SK-N-SH (cell line): ENCODE results near the gene TUBGCP3. TPM values are rescaled to one million over a fixed set of nuclear protein-coding genes. Genes with fewer than 3 reads are reported as not detected.

Source experiments
- CTCF ChIA-PET: fragments of 300-600, 350-600 bp; formaldehyde crosslinking; extraction: SDS; loops from one replicate; lab custom pipeline; 2021; lab: Yijun Ruan, JAX
- POLR2A ChIA-PET: fragments of 350-600 bp; sonication (Branson Sonifier 250); formaldehyde crosslinking; extraction: SDS; loops from one replicate; lab custom pipeline; 2020; ENCODE audit warnings: antibody characterized with exemption, inconsistent platforms; lab: Yijun Ruan, JAX
- DNase-seq: peaks from one replicate; pipeline ENCODE4 v3.0.0; 2012
- H2AFZ ChIP-seq: fragments of 200-600 bp; sonication (generic); 2 replicates; pipeline ENCODE4 v1.8.1; 2016; ENCODE audit warnings: antibody characterized with exemption, mild to moderate bottlenecking, low read depth
- H3F3A ChIP-seq: fragments of 200-600 bp; sonication (generic); replicated peaks from 2 replicates; pipeline ENCODE3; 2016; ENCODE audit warnings: antibody characterized with exemption, mild to moderate bottlenecking; ENCODE audit not compliant: insufficient read depth
- H3K27ac ChIP-seq, 2 experiments: fragments of 200-500 bp in 1 of 2; fragments of 200-600 bp in 1 of 2; sonication (Bioruptor generic) in 1 of 2; sonication (generic), shearing (Covaris generic) in 1 of 2; 2 replicates each; pipeline versions ENCODE4 v1.5.1 to v1.6.1; 2014 to 2016; ENCODE audit warnings: low read depth in 2 of 2, inconsistent platforms in 1 of 2, low read length in 1 of 2, mild to moderate bottlenecking in 1 of 2, mixed read lengths in 1 of 2
- H3K27me3 ChIP-seq: fragments of 200-600 bp; sonication (generic), shearing (Covaris generic); 2 replicates; pipeline ENCODE4 v1.6.1; 2016; ENCODE audit warnings: mixed run types; ENCODE audit not compliant: insufficient read depth
- H3K36me3 ChIP-seq, 2 experiments: fragments of 200-500 bp in 1 of 2; fragments of 200-600 bp in 1 of 2; sonication (Bioruptor generic) in 1 of 2; sonication (generic) in 1 of 2; replicated peaks in 1 of 2; 2 replicates each; pipeline versions ENCODE3 to v1.5.1; 2014 to 2016; ENCODE audit warnings: low read length in 1 of 2, mild to moderate bottlenecking in 1 of 2; ENCODE audit not compliant: insufficient read depth in 2 of 2, control insufficient read depth in 1 of 2
- H3K4me1 ChIP-seq, 2 experiments: fragments of 200-500 bp in 1 of 2; fragments of 200-600 bp in 1 of 2; sonication (Bioruptor generic) in 1 of 2; sonication (generic), shearing (Covaris generic) in 1 of 2; 2 replicates each; pipeline versions ENCODE4 v1.5.1 to v1.6.1; 2014 to 2016; ENCODE audit warnings: low read depth in 1 of 2, low read length in 1 of 2, mixed run types in 1 of 2; ENCODE audit not compliant: insufficient read depth in 2 of 2, control insufficient read depth in 1 of 2
- H3K4me2 ChIP-seq: fragments of 200-600 bp; sonication (generic), shearing (Covaris generic); 2 replicates; pipeline ENCODE4 v1.6.1; 2017; ENCODE audit warnings: mixed run types
- H3K4me3 ChIP-seq, 2 experiments: fragments of 200-500 bp in 1 of 2; fragments of 200-600 bp in 1 of 2; sonication (Bioruptor generic) in 1 of 2; sonication (generic), shearing (Covaris generic) in 1 of 2; 2 replicates each; pipeline versions ENCODE4 v1.5.1 to v1.8.1; 2014 to 2016; ENCODE audit warnings: low read depth in 2 of 2, inconsistent platforms in 1 of 2, low read length in 1 of 2, mild to moderate bottlenecking in 1 of 2, mixed read lengths in 1 of 2, moderate library complexity in 1 of 2
- H3K79me2 ChIP-seq: fragments of 200-600 bp; sonication (generic); 2 replicates; pipeline ENCODE4 v1.8.1; 2017; ENCODE audit warnings: mild to moderate bottlenecking; ENCODE audit not compliant: insufficient read depth
- H3K9ac ChIP-seq: fragments of 200-600 bp; sonication (generic); 2 replicates; pipeline ENCODE4 v1.6.1; 2017; ENCODE audit warnings: mixed run types
- H3K9me2 ChIP-seq: fragments of 200-600 bp; sonication (generic); 2 replicates; pipeline ENCODE4 v1.6.1; 2017; ENCODE audit warnings: mixed run types
- H3K9me3 ChIP-seq: fragments of 200-600 bp; sonication (generic); 2 replicates; pipeline ENCODE4 v1.6.1; 2017; ENCODE audit warnings: mixed run types, mild to moderate bottlenecking, moderate library complexity
- H4K20me1 ChIP-seq: fragments of 200-600 bp; sonication (generic); 2 replicates; pipeline ENCODE4 v1.6.1; 2017; ENCODE audit warnings: mild to moderate bottlenecking, mixed run types; ENCODE audit not compliant: insufficient read depth
- CHD2 ChIP-seq: fragments of 150-350 bp; IDR thresholded peaks from 2 replicates; pipeline ENCODE4 v1.6.1; 2018; ENCODE audit warnings: low read length; ENCODE audit not compliant: partially characterized antibody
- CTCF ChIP-seq: fragments of 200-600 bp; sonication (generic); IDR thresholded peaks from 2 replicates; pipeline ENCODE4 v1.6.1; 2017; ENCODE audit warnings: antibody characterized with exemption, mild to moderate bottlenecking, moderate library complexity
- ELF1 ChIP-seq: IDR thresholded peaks from 2 replicates; pipeline ENCODE4 v1.4.0; 2012
- EP300 ChIP-seq, 2 experiments: IDR thresholded peaks; 2 replicates each; pipeline versions ENCODE4 v1.4.0 to v1.6.1; 2012; ENCODE audit warnings: borderline replicate concordance in 1 of 2, low read depth in 1 of 2, low read length in 1 of 2
- EZH2phosphoT487 ChIP-seq: fragments of 200-600 bp; sonication (generic); IDR thresholded peaks from 2 replicates; pipeline ENCODE4 v1.6.1; 2017; ENCODE audit warnings: low read depth, mixed run types, mild to moderate bottlenecking, antibody characterized with exemption, moderate library complexity, borderline replicate concordance
- FOSL2 ChIP-seq: IDR thresholded peaks from 2 replicates; pipeline ENCODE4 v1.4.0; 2012; ENCODE audit warnings: low read depth, mild to moderate bottlenecking, moderate library complexity, borderline replicate concordance
- FOXJ3 ChIP-seq: sonication (generic); formaldehyde crosslinking; IDR thresholded peaks from 2 replicates; pipeline ENCODE4 v1.5.1; 2020; ENCODE audit warnings: mild to moderate bottlenecking, missing genetic modification reagents
- GABPA ChIP-seq: IDR thresholded peaks from 2 replicates; pipeline ENCODE4 v1.4.0; 2012; ENCODE audit warnings: low read depth, mild to moderate bottlenecking
- GATA2 ChIP-seq: sonication (generic); formaldehyde crosslinking; IDR thresholded peaks from 2 replicates; pipeline ENCODE4 v1.5.0; 2020; ENCODE audit warnings: mild to moderate bottlenecking, missing genetic modification reagents
- JUND ChIP-seq: IDR thresholded peaks from 2 replicates; pipeline ENCODE4 v1.4.0; 2012
- MEF2A ChIP-seq: IDR thresholded peaks from 2 replicates; pipeline ENCODE4 v1.4.0; 2012; ENCODE audit warnings: low read depth, borderline replicate concordance
- NRF1 ChIP-seq: IDR thresholded peaks from 2 replicates; pipeline ENCODE4 v1.6.1; 2012; ENCODE audit warnings: low read depth, mild to moderate bottlenecking, low read length
- PBX3 ChIP-seq: IDR thresholded peaks from 2 replicates; pipeline ENCODE4; 2012
- POLR2AphosphoS5 ChIP-seq: IDR thresholded peaks from 2 replicates; pipeline ENCODE4 v1.6.1; 2012; ENCODE audit warnings: low read depth, low read length
- RAD21 ChIP-seq: IDR thresholded peaks from 2 replicates; pipeline ENCODE4 v1.6.1; 2012; ENCODE audit warnings: mild to moderate bottlenecking, low read length
- RCOR1 ChIP-seq: fragments of 150-350 bp; IDR thresholded peaks from 2 replicates; pipeline ENCODE4 v1.6.1; 2017; ENCODE audit warnings: antibody characterized with exemption, low read length
- RFX5 ChIP-seq: IDR thresholded peaks from 2 replicates; pipeline ENCODE4 v1.6.1; 2012; ENCODE audit warnings: mild to moderate bottlenecking, improper control_type of control experiment, low read length
- RXRA ChIP-seq: IDR thresholded peaks from 2 replicates; pipeline ENCODE4 v1.4.0; 2012; ENCODE audit warnings: low read depth, mild to moderate bottlenecking, borderline replicate concordance
- SIN3A ChIP-seq: IDR thresholded peaks from 2 replicates; pipeline ENCODE4 v1.6.1; 2012; ENCODE audit warnings: low read depth, mild to moderate bottlenecking, low read length, moderate library complexity, borderline replicate concordance
- SMC3 ChIP-seq: IDR thresholded peaks from 2 replicates; pipeline ENCODE4 v1.6.1; 2012; ENCODE audit warnings: low read depth, low read length, improper control_type of control experiment
- TAF1 ChIP-seq: IDR thresholded peaks from 2 replicates; pipeline ENCODE4 v1.6.1; 2012; ENCODE audit warnings: low read depth, mild to moderate bottlenecking, low read length, moderate library complexity, borderline replicate concordance
- TCF12 ChIP-seq: IDR thresholded peaks from 2 replicates; pipeline ENCODE4 v1.4.0; 2012
- TEAD4 ChIP-seq: IDR thresholded peaks from 2 replicates; pipeline ENCODE4 v1.4.0; 2012; ENCODE audit warnings: mild to moderate bottlenecking, borderline replicate concordance; ENCODE audit not compliant: insufficient read depth
- USF1 ChIP-seq: IDR thresholded peaks from 2 replicates; pipeline ENCODE4 v1.4.0; 2012; ENCODE audit warnings: low read depth, borderline replicate concordance
- YY1 ChIP-seq: IDR thresholded peaks from 2 replicates; pipeline ENCODE4 v1.4.0; 2012; ENCODE audit warnings: low read depth, mild to moderate bottlenecking
- WGBS: methylation state at CpG from one replicate; pipeline ENCODE4 v1.1.6; 2017; ENCODE audit warnings: low lambda C conversion rate; 5-methylcytosine and 5-hydroxymethylcytosine counted together
- polyA plus RNA-seq, 3 experiments: library from polyadenylated mRNA; depleted of rRNA; stranded (reverse); fragments of >200 nt; gene quantifications; 2 replicates each; pipeline ENCODE4 v1.2.3, GENCODE V29; 2012
- TF ChIP-seq, protein P1 (sequence below): IDR thresholded peaks from 2 replicates; pipeline ENCODE4 v1.4.0; 2012; ENCODE audit warnings: low read depth
- TF ChIP-seq, protein P2 (sequence below): fragments of 150-350 bp; IDR thresholded peaks from 2 replicates; pipeline ENCODE4 v1.6.1; 2017; ENCODE audit warnings: antibody characterized with exemption, low read length, low read depth, borderline replicate concordance
- TF ChIP-seq, protein P3 (sequence below): IDR thresholded peaks from 2 replicates; pipeline ENCODE4 v1.4.0; 2012; ENCODE audit warnings: low read depth, borderline replicate concordance

Gene TUBGCP3
- polyA plus RNA-seq, 1 of the 3 experiments (the other 2 are of a cell fraction), result 16.8 TPM

- DNase-seq, result peak; percentile 82
- Histone ChIP-seq H3K4me1 (peaks cover 0 to 44% of the 10 kb centered on the region in 2 experiments; a peak in 2 of 4 replicates), H3K4me3 (no peak overlapping the region), H4K20me1 (no peaks in the 10 kb centered on the region), H3K27ac (peak overlapping the region in 1 of 2 experiments; percentile 98; a peak in 2 of 4 replicates), H3K9me3 (no peaks in the 10 kb centered on the region), H3K9me2 (no peaks in the 10 kb centered on the region), H3K79me2 (no peaks in the 10 kb centered on the region), H3K27me3 (no peaks in the 10 kb centered on the region), H2AFZ (no peak overlapping the region), H3F3A (no peaks in the 10 kb centered on the region), H3K9ac (no peak overlapping the region), H3K36me3 (peaks cover 4 to 7% of the 10 kb centered on the region in 2 experiments), H3K4me2 (no peak overlapping the region)
- POLR2A ChIA-PET, result interaction anchor here (1.1 kb wide), 1 partner anchor 57 kb away, joined by 3 read pairs; the partner anchor contains the start of gene TUBGCP3
- CTCF ChIA-PET, result interaction anchor here (1.1 to 3.2 kb wide), 3 partner anchors 19 to 343 kb away, joined by 3 to 11 read pairs (median 8); no protein-coding TSS in a partner anchor
- WGBS, result 69% methylated on average over 12 of the region's 12 CpGs
- TF ChIP-seq RCOR1 (peak; percentile 86), RAD21 (no peak), EP300 (IDR thresholded peaks at IDR 0.05; ENCODE audit: borderline replicate concordance in 1 of 2, low read depth in 1 of 2, low read length in 1 of 2) (peak in 1 of 2 experiments; percentile 76; a peak in 2 of 4 replicates), GATA2 (peak; percentile 88), JUND (no peak), POLR2AphosphoS5 (0 out of 2 replicates have a peak, but pooled peaks have one; percentile 11), SIN3A (no peak), USF1 (no peak), RFX5 (no peak), CTCF (no peak), TCF12 (peak; percentile 38), PBX3 (no peak), YY1 (no peak), NRF1 (no peak), MEF2A (no peak), ELF1 (no peak), FOSL2 (no peak), CHD2 (peak; percentile 74), SMC3 (no peak), RXRA (no peak), EZH2phosphoT487 (no peak), TEAD4 (peak; percentile 58; the same call in 1 of the 2 replicates), GABPA (no peak), FOXJ3 (CRISPR knock-in tag) (peak; percentile 98), TAF1 (no peak)
- TF ChIP-seq, protein P1, sequence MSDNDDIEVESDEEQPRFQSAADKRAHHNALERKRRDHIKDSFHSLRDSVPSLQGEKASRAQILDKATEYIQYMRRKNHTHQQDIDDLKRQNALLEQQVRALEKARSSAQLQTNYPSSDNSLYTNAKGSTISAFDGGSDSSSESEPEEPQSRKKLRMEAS, result no peak
- TF ChIP-seq, protein P2, sequence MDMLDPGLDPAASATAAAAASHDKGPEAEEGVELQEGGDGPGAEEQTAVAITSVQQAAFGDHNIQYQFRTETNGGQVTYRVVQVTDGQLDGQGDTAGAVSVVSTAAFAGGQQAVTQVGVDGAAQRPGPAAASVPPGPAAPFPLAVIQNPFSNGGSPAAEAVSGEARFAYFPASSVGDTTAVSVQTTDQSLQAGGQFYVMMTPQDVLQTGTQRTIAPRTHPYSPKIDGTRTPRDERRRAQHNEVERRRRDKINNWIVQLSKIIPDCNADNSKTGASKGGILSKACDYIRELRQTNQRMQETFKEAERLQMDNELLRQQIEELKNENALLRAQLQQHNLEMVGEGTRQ, result no peak
- TF ChIP-seq, protein P3, sequence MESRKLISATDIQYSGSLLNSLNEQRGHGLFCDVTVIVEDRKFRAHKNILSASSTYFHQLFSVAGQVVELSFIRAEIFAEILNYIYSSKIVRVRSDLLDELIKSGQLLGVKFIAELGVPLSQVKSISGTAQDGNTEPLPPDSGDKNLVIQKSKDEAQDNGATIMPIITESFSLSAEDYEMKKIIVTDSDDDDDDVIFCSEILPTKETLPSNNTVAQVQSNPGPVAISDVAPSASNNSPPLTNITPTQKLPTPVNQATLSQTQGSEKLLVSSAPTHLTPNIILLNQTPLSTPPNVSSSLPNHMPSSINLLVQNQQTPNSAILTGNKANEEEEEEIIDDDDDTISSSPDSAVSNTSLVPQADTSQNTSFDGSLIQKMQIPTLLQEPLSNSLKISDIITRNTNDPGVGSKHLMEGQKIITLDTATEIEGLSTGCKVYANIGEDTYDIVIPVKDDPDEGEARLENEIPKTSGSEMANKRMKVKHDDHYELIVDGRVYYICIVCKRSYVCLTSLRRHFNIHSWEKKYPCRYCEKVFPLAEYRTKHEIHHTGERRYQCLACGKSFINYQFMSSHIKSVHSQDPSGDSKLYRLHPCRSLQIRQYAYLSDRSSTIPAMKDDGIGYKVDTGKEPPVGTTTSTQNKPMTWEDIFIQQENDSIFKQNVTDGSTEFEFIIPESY, result no peak
Observed at GRCh38 chr13:112531263-112531794, 56.6 kb downstream of the TUBGCP3 start.
